CD1c-positive myeloid dendritic cell (primary cell): ENCODE measurements around the gene RIBC2.

Experiments
- DNase-seq: peaks from one replicate; pipeline ENCODE4 v3.0.0-alpha.2; 2016; ENCODE audit errors: extremely low spot score

The RIBC2 gene

DNA sequence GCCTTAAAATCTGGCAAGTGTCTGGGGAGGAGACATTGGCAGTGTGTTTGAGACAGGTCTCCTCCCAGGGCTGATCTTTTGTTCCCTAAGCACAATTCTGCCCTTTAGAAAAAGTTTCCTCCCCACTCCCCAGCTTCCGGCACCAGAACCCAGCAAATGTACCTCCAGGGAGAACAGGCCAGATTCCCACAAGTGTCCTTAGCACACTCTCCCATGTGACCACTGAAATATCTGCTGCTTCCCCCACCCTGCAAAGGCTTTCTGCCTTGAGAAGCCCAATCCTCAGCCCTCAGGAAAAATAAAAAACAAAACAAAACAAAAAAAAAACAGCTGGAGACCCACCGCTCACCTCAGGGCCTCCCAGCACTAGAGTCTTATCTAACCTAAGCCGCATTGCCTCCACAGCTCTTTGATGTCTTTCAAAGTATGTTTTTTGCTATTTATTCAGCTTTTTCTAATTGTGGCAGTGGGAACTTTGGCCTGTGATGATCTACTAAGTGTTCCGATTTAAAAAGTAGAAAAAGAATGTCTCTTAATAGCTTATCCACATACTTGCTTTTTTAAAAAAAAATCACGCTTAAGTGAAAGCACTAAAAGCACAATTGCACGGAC lies 60.2 kb downstream of the RIBC2 start:
- no peak for DNase-seq

DNA sequence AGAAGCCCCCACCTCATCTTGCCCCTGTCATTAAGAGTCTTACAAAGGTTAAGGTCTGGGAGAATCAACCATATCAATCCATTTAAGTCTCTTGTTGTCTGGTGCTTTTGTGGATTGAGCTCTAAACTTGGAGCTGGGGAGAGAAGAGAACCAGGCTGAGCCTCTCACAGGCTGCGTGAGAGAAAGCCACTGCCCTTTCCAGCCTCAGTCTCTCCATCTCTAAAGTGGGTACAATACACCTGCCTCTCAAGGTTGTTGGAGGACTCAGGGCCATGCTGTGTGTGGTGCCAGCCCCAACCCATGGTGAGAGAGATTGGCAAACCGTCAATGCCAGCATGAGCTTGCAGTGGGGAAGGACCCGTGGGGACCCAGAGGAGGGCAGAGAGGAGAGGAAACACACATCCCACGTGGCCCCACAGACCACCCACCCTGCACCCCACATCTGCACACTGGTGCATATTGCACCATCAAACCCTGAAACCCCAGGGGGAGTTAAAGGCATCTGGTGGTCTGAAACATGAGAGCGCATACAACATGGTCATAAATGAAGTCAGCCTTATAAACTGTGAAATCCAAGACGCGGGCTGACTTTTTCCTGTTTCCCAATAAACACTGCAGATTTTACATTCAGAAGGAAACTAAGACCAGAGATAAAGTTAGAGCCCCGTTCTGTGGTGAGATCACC lies 61.7 kb downstream of the RIBC2 start:
- no peak for DNase-seq

DNA sequence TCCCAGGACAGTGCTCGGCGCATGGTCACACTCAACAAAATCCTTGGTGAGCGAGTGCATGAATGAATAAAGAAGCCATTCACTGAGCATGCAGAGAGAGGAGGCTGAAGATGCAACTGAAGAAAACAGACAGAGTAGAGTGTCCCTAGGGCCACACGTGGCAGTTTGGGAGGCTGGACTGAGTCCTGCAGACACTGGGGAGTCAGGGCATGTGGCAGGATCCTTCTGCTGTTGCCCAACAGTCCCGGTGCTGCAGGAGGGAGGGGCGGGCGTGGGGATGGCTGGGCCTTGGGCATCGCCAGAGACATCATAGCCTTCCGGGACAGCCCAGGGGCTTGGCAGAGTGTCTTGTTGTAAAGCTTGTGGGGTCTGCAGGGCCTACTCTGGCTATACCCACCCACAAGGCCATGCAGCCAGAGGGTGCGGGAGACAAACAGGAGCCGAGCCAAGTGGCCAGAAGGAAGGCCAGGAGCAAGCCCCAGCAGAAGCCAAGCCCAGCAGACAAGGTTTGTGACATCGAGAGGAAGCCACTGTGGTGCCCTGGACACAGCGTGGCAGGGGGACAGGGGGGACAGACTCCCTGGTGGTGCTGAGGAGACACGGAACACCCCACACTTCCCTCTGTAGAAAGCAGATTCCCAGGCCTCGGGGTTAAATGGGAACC lies 62.5 kb downstream of the RIBC2 start:
- DNase-seq = no peak

- DNase-seq = no peak
Measured at GRCh38 chr22:45476814-45477213, 63.3 kb downstream of the RIBC2 start.

GRCh38 chr22:45477366-45478107 lies 64.0 kb downstream of the RIBC2 start:
- no peak for DNase-seq

DNA sequence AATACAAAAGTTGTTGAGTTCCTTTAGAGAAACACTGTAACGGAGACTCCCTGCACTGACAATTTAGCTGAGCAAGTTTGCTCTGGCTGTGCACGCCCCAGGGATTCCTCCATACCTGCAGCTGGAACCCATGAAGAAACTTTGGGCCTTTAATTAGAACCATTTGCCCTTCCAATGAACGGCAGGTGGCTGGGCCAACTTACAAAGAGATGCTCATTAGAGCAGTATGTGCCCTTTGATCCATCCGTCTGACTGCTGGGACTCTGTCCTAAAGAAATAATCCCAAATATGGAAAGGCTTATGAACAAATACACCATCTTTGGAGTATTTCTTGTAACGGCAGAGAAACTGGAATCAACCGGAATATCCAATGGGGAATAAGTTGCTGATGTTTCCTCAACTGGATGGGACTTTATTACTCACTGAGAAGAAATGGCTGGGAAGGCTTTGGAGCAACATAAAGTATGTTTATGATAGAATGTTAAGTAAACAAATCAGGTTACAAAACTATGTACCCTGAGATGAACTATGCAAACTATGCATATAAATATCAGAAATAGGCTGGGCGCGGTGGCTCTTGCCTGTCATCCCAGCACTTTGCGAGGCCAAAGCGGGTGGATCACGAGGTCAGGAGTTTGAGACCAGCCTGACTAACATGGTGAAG lies 64.7 kb downstream of the RIBC2 start:
- no peak for DNase-seq

GRCh38 chr22:45480717-45481116 lies 67.2 kb downstream of the RIBC2 start:
- DNase-seq = no peak

GRCh38 chr22:45481661-45482060 lies 68.2 kb downstream of the RIBC2 start:
- DNase-seq = no peak
